GM18517 (cell line): ENCODE results near the gene CLCN1.
A peak's percentile ranks its signal among the peaks of the same experiment; 100 is the strongest.

Experiments
- ATAC-seq: cut with Tn5 transposase; IDR thresholded peaks from one replicate; pipeline ENCODE4 v1.9.1; 2021; ENCODE audit warnings: mild to moderate bottlenecking, moderate library complexity; ENCODE audit not compliant: unreplicated experiment

The CLCN1 gene

GRCh38 chr7:143292876-143293275 lies 23.0 kb upstream of the CLCN1 start:
- no peak for ATAC-seq

GRCh38 chr7:143295870-143296269 lies 20.0 kb upstream of the CLCN1 start:
- no peak for ATAC-seq

GRCh38 chr7:143296686-143297085 lies 19.2 kb upstream of the CLCN1 start:
- no peak for ATAC-seq

- no peak for ATAC-seq
Measured at GRCh38 chr7:143299346-143299745, 16.6 kb upstream of the CLCN1 start.

GRCh38 chr7:143299840-143300239 lies 16.1 kb upstream of the CLCN1 start:
- ATAC-seq: no peak

- ATAC-seq: no peak
Measured at GRCh38 chr7:143300959-143301935, 14.7 kb upstream of the CLCN1 start.

- ATAC-seq: no peak
Measured at GRCh38 chr7:143303733-143304132, 12.2 kb upstream of the CLCN1 start.

- ATAC-seq: no peak
Measured at GRCh38 chr7:143304938-143305337, 11.0 kb upstream of the CLCN1 start.

- ATAC-seq: no peak
Measured at GRCh38 chr7:143305423-143306070, 10.4 kb upstream of the CLCN1 start.

GRCh38 chr7:143308632-143309031 lies 7.3 kb upstream of the CLCN1 start:
- ATAC-seq: no peak

- no peak for ATAC-seq
Measured at GRCh38 chr7:143314127-143314526, 1.8 kb upstream of the CLCN1 start.

GRCh38 chr7:143316492-143316891 lies 581 bp downstream of the CLCN1 start:
- no peak for ATAC-seq

GRCh38 chr7:143318661-143319060 lies 2.8 kb downstream of the CLCN1 start:
- no peak for ATAC-seq

GRCh38 chr7:143320620-143321019 lies 4.7 kb downstream of the CLCN1 start:
- ATAC-seq: no peak

- no peak for ATAC-seq
Measured at GRCh38 chr7:143321242-143321641, 5.3 kb downstream of the CLCN1 start.

GRCh38 chr7:143321734-143322133 lies 5.8 kb downstream of the CLCN1 start:
- ATAC-seq: no peak

- ATAC-seq: no peak
Measured at GRCh38 chr7:143322760-143323633, 7.1 kb downstream of the CLCN1 start.

GRCh38 chr7:143323653-143324052 lies 7.7 kb downstream of the CLCN1 start:
- ATAC-seq: no peak

- peak; percentile 49 for ATAC-seq
Measured at GRCh38 chr7:143325240-143325639, 9.3 kb downstream of the CLCN1 start.

GRCh38 chr7:143327903-143328302 lies 12.0 kb downstream of the CLCN1 start:
- ATAC-seq: peak; percentile 79
